Spleen (tissue), 11 donors: ENCODE results near the gene GSE1. TPM values are rescaled to one million over a fixed set of nuclear protein-coding genes. Genes with fewer than 3 reads are reported as not detected.

ENCODE experiments used
- DNase-seq: peaks from one replicate; pipeline ENCODE4 v3.0.0-alpha.2; 2020
- H3K27ac ChIP-seq, 8 donors: fragments of 200-600 bp; sonication (generic) in 7 of 8; 1 replicate in 4 of 8; 2 replicates in 4 of 8; pipeline versions ENCODE4 v1.5.0 to v1.8.0; 2016 to 2021; ENCODE audit warnings: inconsistent platforms in 4 of 8, mild to moderate bottlenecking in 4 of 8, moderate library complexity in 1 of 8
- H3K27me3 ChIP-seq, 7 donors: fragments of 200-600 bp; sonication (generic) in 6 of 7; replicated peaks in 1 of 7; 1 replicate in 4 of 7; 2 replicates in 3 of 7; pipeline versions ENCODE4 v1.5.0 to v1.8.0; 2016 to 2021; ENCODE audit warnings: inconsistent platforms in 3 of 7, mild to moderate bottlenecking in 1 of 7
- H3K36me3 ChIP-seq, 6 donors: fragments of 200-600 bp; sonication (generic) in 5 of 6; 1 replicate in 4 of 6; 2 replicates in 2 of 6; pipeline versions ENCODE4 v1.5.0 to v1.8.0; 2016 to 2021; ENCODE audit warnings: inconsistent platforms in 2 of 6
- H3K4me1 ChIP-seq, 6 donors: fragments of 200-600 bp; sonication (generic) in 5 of 6; 1 replicate in 3 of 6; 2 replicates in 3 of 6; pipeline versions ENCODE4 v1.5.0 to v1.8.0; 2016 to 2021; ENCODE audit warnings: inconsistent platforms in 3 of 6
- H3K4me3 ChIP-seq, 8 donors: fragments of 200-600 bp; sonication (generic) in 7 of 8; 1 replicate in 4 of 8; 2 replicates in 4 of 8; pipeline versions ENCODE4 v1.5.0 to v1.8.0; 2016 to 2021; ENCODE audit warnings: inconsistent platforms in 4 of 8, mild to moderate bottlenecking in 4 of 8, moderate library complexity in 2 of 8
- H3K9me3 ChIP-seq, 8 donors: fragments of 200-600 bp; sonication (generic) in 7 of 8; 1 replicate in 4 of 8; 2 replicates in 4 of 8; pipeline versions ENCODE4 v1.5.0 to v1.8.0; 2016 to 2021; ENCODE audit warnings: inconsistent platforms in 4 of 8
- CTCF ChIP-seq, 11 experiments: fragments of 200-600 bp in 7 of 11; fragments of 450-650 bp in 4 of 11; sonication (generic) in 4 of 11; IDR thresholded peaks in 8 of 11; conservative IDR thresholded peaks in 3 of 11; 1 replicate in 7 of 11; 2 replicates in 4 of 11; pipeline versions ENCODE4 v1.4.0 to v1.8.0; 2016 to 2021; ENCODE audit warnings: antibody characterized with exemption in 11 of 11, inconsistent platforms in 4 of 11, mild to moderate bottlenecking in 1 of 11
- POLR2A ChIP-seq, 3 donors: fragments of 450-650 bp; IDR thresholded peaks; one replicate each; pipeline ENCODE4 v1.5.1; 2017; ENCODE audit warnings: antibody characterized with exemption in 3 of 3, mild to moderate bottlenecking in 1 of 3
- POLR2AphosphoS5 ChIP-seq, 3 donors: sonication (generic); formaldehyde crosslinking; IDR thresholded peaks; one replicate each; pipeline ENCODE4 v1.5.1; 2017; ENCODE audit warnings: antibody characterized with exemption in 3 of 3
- WGBS, 5 donors: extraction: QIAGEN DNeasy Blood & Tissue Kit in 3 of 5; methylation state at CpG; one replicate each; pipeline versions ENCODE4 v1.1.5 to v1.1.7; 2013 to 2018; 5-methylcytosine and 5-hydroxymethylcytosine counted together
- intact Hi-C: fragments of 100-400 bp; cut with DNase I; formaldehyde crosslinking; loops from one replicate; pipeline ENCODE4 v1.15.0; 2023; ENCODE audit warnings: low total_unique reads
- polyA plus RNA-seq, 3 donors: library from polyadenylated mRNA; stranded (reverse); fragments of 200-250 nt; gene quantifications; one replicate each; pipeline ENCODE4 v1.2.1, GENCODE V29; 2013
- total RNA-seq, 7 donors: library from RNA; depleted of rRNA in 3 of 7; stranded (reverse); fragments of >200 nt in 3 of 7; fragmentation: NEBNext Ultra II Directional in 4 of 7; extraction: Animal tissue kit (Norgen Biotek cat#: 25700) in 4 of 7; gene quantifications; one replicate each; pipeline versions ENCODE4 v1.1.0 to v1.2.1, GENCODE V29; 2016 to 2021
- donor health status: healthy with polysubstance abuse.
- donor health status: DM: no; HTN: no; CAD: no; lungs with moderate emphysema.
- donor health status: DM: no; HTN: no; CAD: no.
- donor health status: Bipolar disorder and iron deficiency.
- donor health status: healthy.
- donor health status: DM: no; HTN: no; CAD: no.
- donor health status: DM: yes; HTN: yes; CAD: no.

The GSE1 gene
- total and polyA plus RNA-seq, 10 donors: 7.4 to 121 (median 86.3) TPM

- Histone ChIP-seq H3K4me3 (no peak overlapping the region), H3K27me3 (no peaks in the 10 kb centered on the region), H3K4me1 (peaks cover 9 to 80% (median 39%) of the 10 kb centered on the region in 6 donors), H3K27ac (no peak overlapping the region), H3K9me3 (peaks cover 0 to 17% (median 13%) of the 10 kb centered on the region in 8 donors), H3K36me3 (peaks cover 0 to 67% (median 15%) of the 10 kb centered on the region in 6 donors)
- intact Hi-C loops: no loop called here
- TF ChIP-seq POLR2AphosphoS5 (IDR thresholded peaks at IDR 0.05): peak in 1 of 3 donors; percentile 21
- TF ChIP-seq POLR2A (IDR thresholded peaks at IDR 0.05): no peak
- 96 to 100% (median 98%) methylated on average over 1 to 10 of the region's 10 CpGs for WGBS, 5 donors
- DNase-seq: no peak
Measured at GRCh38 chr16:85629326-85629725, 16.2 kb downstream of the GSE1 start.

- TF ChIP-seq POLR2AphosphoS5 (IDR thresholded peaks at IDR 0.05) (no peak), POLR2A (IDR thresholded peaks at IDR 0.05) (no peak), CTCF (IDR thresholded peaks at IDR 0.05 in 8 of 11, conservative IDR thresholded peaks at IDR 0.05 in 3 of 11) (no peak)
- Histone ChIP-seq H3K4me1 (peaks cover 5 to 80% (median 35%) of the 10 kb centered on the region in 6 donors), H3K27ac (no peak overlapping the region), H3K4me3 (no peak overlapping the region), H3K9me3 (peaks cover 0 to 17% (median 13%) of the 10 kb centered on the region in 8 donors), H3K27me3 (no peaks in the 10 kb centered on the region), H3K36me3 (peaks cover 0 to 68% (median 18%) of the 10 kb centered on the region in 6 donors)
- WGBS, 5 donors: 93 to 100% (median 98%) methylated on average over 4 to 5 of the region's 5 CpGs
- DNase-seq: no peak
- intact Hi-C loops: no loop called here
Measured at GRCh38 chr16:85629853-85630252, 16.7 kb downstream of the GSE1 start.

GRCh38 chr16:85631230-85631629 lies 18.1 kb downstream of the GSE1 start:
- peaks cover 0 to 17% (median 13%) of the 10 kb centered on the region in 8 donors for H3K9me3 ChIP-seq
- WGBS, 5 donors: 92 to 97% (median 95%) methylated on average over 6 to 11 of the region's 11 CpGs
- intact Hi-C loops: no loop called here
- TF ChIP-seq CTCF (IDR thresholded peaks at IDR 0.05 in 8 of 11, conservative IDR thresholded peaks at IDR 0.05 in 3 of 11) (no peak), POLR2AphosphoS5 (IDR thresholded peaks at IDR 0.05) (no peak), POLR2A (IDR thresholded peaks at IDR 0.05) (no peak)
- no peak overlapping the region for H3K27ac ChIP-seq
- H3K4me3 ChIP-seq: no peak overlapping the region
- H3K27me3 ChIP-seq: no peaks in the 10 kb centered on the region
- DNase-seq: no peak
- H3K36me3 ChIP-seq: peaks cover 0 to 72% (median 18%) of the 10 kb centered on the region in 6 donors
- peaks cover 3 to 80% (median 25%) of the 10 kb centered on the region in 6 donors for H3K4me1 ChIP-seq

GRCh38 chr16:85631802-85632393 lies 18.8 kb downstream of the GSE1 start:
- Histone ChIP-seq H3K36me3 (peaks cover 0 to 78% (median 18%) of the 10 kb centered on the region in 6 donors), H3K4me3 (no peak overlapping the region), H3K4me1 (peaks cover 0 to 80% (median 18%) of the 10 kb centered on the region in 6 donors), H3K9me3 (peaks cover 0 to 17% (median 13%) of the 10 kb centered on the region in 8 donors), H3K27ac (no peak overlapping the region), H3K27me3 (no peaks in the 10 kb centered on the region)
- TF ChIP-seq POLR2AphosphoS5 (IDR thresholded peaks at IDR 0.05) (no peak), CTCF (IDR thresholded peaks at IDR 0.05 in 8 of 11, conservative IDR thresholded peaks at IDR 0.05 in 3 of 11) (no peak), POLR2A (IDR thresholded peaks at IDR 0.05) (no peak)
- no peak for DNase-seq
- intact Hi-C loops: no loop called here
- 87 to 95% (median 92%) methylated on average over 11 to 27 of the region's 27 CpGs for WGBS, 5 donors
